Smooth muscle cell (in vitro differentiated cells): Measurements from ENCODE around the gene FSTL5. TPM values are rescaled to one million over a fixed set of nuclear protein-coding genes. Genes with fewer than 3 reads are reported as not detected.

Experiments
- DNase-seq: peaks from one replicate; lab custom pipeline; 2025; ENCODE audit not compliant: unreplicated experiment; lab: John Stamatoyannopoulos, UW
- H2AFZ ChIP-seq: fragments of 200-600 bp; sonication (generic); 2 replicates; pipeline ENCODE4 v1.6.0; 2016; ENCODE audit warnings: antibody characterized with exemption, low read depth, mild to moderate bottlenecking
- H3F3A ChIP-seq: fragments of 200-600 bp; sonication (generic); 2 replicates; pipeline ENCODE4 v1.6.0; 2017; ENCODE audit warnings: antibody characterized with exemption, low read depth
- H3K27ac ChIP-seq: fragments of 200-600 bp; sonication (generic); 2 replicates; pipeline ENCODE4 v1.5.1; 2016; ENCODE audit warnings: low read depth, mild to moderate bottlenecking
- H3K27me3 ChIP-seq: fragments of 200-600 bp; sonication (generic); 2 replicates; pipeline ENCODE4 v1.6.1; 2016; ENCODE audit warnings: low read depth, mild to moderate bottlenecking
- H3K36me3 ChIP-seq: fragments of 200-600 bp; sonication (generic); 2 replicates; pipeline ENCODE4 v1.5.1; 2016; ENCODE audit warnings: low read depth
- H3K4me1 ChIP-seq: fragments of 200-600 bp; sonication (generic); 2 replicates; pipeline ENCODE4 v1.5.1; 2016; ENCODE audit warnings: low read depth
- H3K4me2 ChIP-seq: fragments of 200-600 bp; sonication (generic); 2 replicates; pipeline ENCODE4 v1.6.0; 2016; ENCODE audit warnings: mild to moderate bottlenecking
- H3K4me3 ChIP-seq: fragments of 200-600 bp; sonication (generic); 2 replicates; pipeline ENCODE4 v1.5.1; 2016; ENCODE audit warnings: mild to moderate bottlenecking
- H3K79me2 ChIP-seq: fragments of 200-600 bp; sonication (generic); 2 replicates; pipeline ENCODE4 v1.6.0; 2016; ENCODE audit warnings: low read depth, mild to moderate bottlenecking
- H3K9ac ChIP-seq: fragments of 200-600 bp; sonication (generic); 2 replicates; pipeline ENCODE4 v1.6.0; 2016; ENCODE audit warnings: low read depth
- H3K9me3 ChIP-seq: fragments of 200-600 bp; sonication (generic); replicated peaks from 2 replicates; pipeline ENCODE4 v1.5.1; 2016; ENCODE audit warnings: low read depth
- H4K20me1 ChIP-seq: fragments of 200-600 bp; sonication (generic); 2 replicates; pipeline ENCODE4 v1.6.0; 2016; ENCODE audit warnings: low read depth
- CTCF ChIP-seq: fragments of 200-600 bp; sonication (generic); IDR thresholded peaks from 2 replicates; pipeline ENCODE4 v1.5.1; 2017; ENCODE audit warnings: borderline replicate concordance, mild to moderate bottlenecking, antibody characterized with exemption; ENCODE audit not compliant: insufficient read depth, poor library complexity, severe bottlenecking
- WGBS: methylation state at CpG from one replicate; pipeline ENCODE4 v1.1.7; 2016; ENCODE audit warnings: low lambda C conversion rate; 5-methylcytosine and 5-hydroxymethylcytosine counted together
- polyA plus RNA-seq: library from polyadenylated mRNA; unstranded; fragments of >200 nt; fragmentation: Nextera tagmentation; extraction: Ambion mirVana; gene quantifications from 2 replicates; pipeline ENCODE4 v1.2.1, GENCODE V29; 2016
- total RNA-seq: library from RNA; depleted of rRNA; stranded (reverse); fragments of >200 nt; gene quantifications from 2 replicates; pipeline ENCODE4 v1.2.3, GENCODE V29; 2014

The FSTL5 gene
- total and polyA plus RNA-seq, 2 experiments from 2014 or later: 0.04 TPM; not detected in 1

DNA sequence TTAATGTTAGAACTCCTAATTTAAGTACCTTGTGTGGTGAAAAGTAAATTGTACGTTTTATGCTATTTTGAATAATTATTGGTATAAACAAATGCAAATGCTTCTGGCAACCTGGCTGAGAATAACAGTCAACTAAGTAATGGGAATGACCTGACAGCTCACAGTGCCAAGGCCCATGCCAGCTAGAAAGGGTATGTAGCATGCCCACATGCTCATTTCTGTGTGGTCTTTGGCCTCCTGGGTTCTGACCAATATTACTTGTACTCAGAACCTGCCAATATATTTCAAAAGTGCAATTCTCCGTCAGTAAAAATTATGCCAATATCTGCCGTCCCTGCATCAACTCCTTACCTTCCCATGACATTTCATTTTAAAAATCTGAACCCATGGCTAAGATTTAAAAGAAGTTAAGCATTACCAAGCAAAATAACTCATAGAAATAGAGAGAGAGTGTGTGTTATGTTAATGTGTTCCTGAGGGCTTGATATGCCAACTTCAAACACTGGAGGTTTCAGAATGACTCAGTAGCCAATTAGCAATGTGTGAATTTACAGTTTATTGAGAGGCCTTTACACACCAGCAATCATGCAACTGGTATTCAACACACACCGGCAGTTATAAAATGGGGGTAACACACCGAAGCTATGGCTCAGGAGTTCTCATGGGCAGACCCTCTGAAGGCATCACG lies 820.8 kb downstream of the FSTL5 start:
- no peaks in the 10 kb centered on the region for H3K36me3 ChIP-seq

DNA sequence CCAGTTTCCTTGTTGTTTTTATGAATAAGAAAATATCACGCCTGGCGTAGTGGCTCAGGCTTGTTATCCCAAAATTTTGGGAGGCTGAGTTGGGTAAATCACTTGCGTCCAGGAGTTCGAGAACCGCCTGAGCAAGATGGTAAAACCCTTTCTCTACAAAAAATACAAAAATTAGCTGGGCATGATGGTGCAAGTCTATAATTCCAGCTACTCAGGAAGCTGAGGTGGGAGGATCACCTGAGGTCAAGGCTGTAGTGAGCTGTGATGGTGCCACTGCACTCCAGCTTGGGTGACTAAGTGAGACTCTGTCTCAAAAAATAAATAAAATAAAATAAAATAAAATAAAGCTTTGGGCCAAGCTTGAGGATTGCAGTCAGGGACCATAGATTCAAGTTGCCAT lies 827.2 kb downstream of the FSTL5 start:
- Histone ChIP-seq H3K9ac (no peak overlapping the region), H3K36me3 (no peaks in the 10 kb centered on the region), H3K79me2 (no peaks in the 10 kb centered on the region), H3K9me3 (no peaks in the 10 kb centered on the region), H4K20me1 (no peaks in the 10 kb centered on the region), H3K27ac (no peak overlapping the region), H3K27me3 (no peaks in the 10 kb centered on the region), H3K4me1 (no peaks in the 10 kb centered on the region), H3F3A (no peaks in the 10 kb centered on the region), H3K4me3 (no peak overlapping the region), H2AFZ (no peak overlapping the region), H3K4me2 (no peak overlapping the region)
- WGBS: 90% methylated on average over 5 of the region's 5 CpGs
- no peak for DNase-seq
- TF ChIP-seq CTCF: no peak

More for the DNA sequence above, 820.8 kb downstream of the FSTL5 start:
- Histone ChIP-seq H3K27me3 (no peaks in the 10 kb centered on the region), H3F3A (no peaks in the 10 kb centered on the region), H3K4me1 (no peaks in the 10 kb centered on the region), H2AFZ (no peak overlapping the region), H4K20me1 (no peaks in the 10 kb centered on the region), H3K79me2 (no peaks in the 10 kb centered on the region), H3K4me3 (no peak overlapping the region), H3K4me2 (no peak overlapping the region), H3K9ac (no peak overlapping the region), H3K9me3 (no peaks in the 10 kb centered on the region), H3K27ac (no peak overlapping the region)
- no peak for TF ChIP-seq CTCF
- no peak for DNase-seq
- WGBS: 84% methylated on average over 6 of the region's 6 CpGs

GRCh38 chr4:161336016-161336530 lies 827.7 kb downstream of the FSTL5 start:
- no peaks in the 10 kb centered on the region for H3K36me3 ChIP-seq
- H3K4me2 ChIP-seq: no peak overlapping the region
- WGBS: 40% methylated on average over 2 of the region's 2 CpGs
- H3F3A ChIP-seq: no peaks in the 10 kb centered on the region
- no peak overlapping the region for H3K4me3 ChIP-seq
- DNase-seq: no peak
- H3K9ac ChIP-seq: no peak overlapping the region
- H3K4me1 ChIP-seq: no peaks in the 10 kb centered on the region
- no peaks in the 10 kb centered on the region for H3K79me2 ChIP-seq
- H3K27ac ChIP-seq: no peak overlapping the region
- TF ChIP-seq CTCF: no peak
- no peak overlapping the region for H2AFZ ChIP-seq
- no peaks in the 10 kb centered on the region for H3K9me3 ChIP-seq
- no peaks in the 10 kb centered on the region for H3K27me3 ChIP-seq
- no peaks in the 10 kb centered on the region for H4K20me1 ChIP-seq
